GM10266 (cell line): Measurements from ENCODE around the gene PPCDC.

Experiments used
- DNase-seq: peaks from one replicate; pipeline ENCODE4 v3.0.0; 2012; ENCODE audit errors: extremely low spot score
- CTCF ChIP-seq: IDR thresholded peaks from 2 replicates; pipeline ENCODE4 v1.5.1; 2012; ENCODE audit warnings: mild to moderate bottlenecking, low read depth; ENCODE audit not compliant: control insufficient read depth, insufficient read depth; ENCODE audit errors: missing control alignments

PPCDC gene

GRCh38 chr15:75023181-75023871 is at the start of gene PPCDC:
Gene PPCDC, plus strand, starts transcription at chr15:75023590. Its CDS starts 4,729 bp downstream, at chr15:75028319.
- peak; percentile 94 for DNase-seq
- no peak for TF ChIP-seq CTCF

- peak; percentile 8 for TF ChIP-seq CTCF
- DNase-seq = no peak
These were observed 47.2 kb upstream of the PPCDC start for GRCh38 chr15:74976159-74976558.

DNA sequence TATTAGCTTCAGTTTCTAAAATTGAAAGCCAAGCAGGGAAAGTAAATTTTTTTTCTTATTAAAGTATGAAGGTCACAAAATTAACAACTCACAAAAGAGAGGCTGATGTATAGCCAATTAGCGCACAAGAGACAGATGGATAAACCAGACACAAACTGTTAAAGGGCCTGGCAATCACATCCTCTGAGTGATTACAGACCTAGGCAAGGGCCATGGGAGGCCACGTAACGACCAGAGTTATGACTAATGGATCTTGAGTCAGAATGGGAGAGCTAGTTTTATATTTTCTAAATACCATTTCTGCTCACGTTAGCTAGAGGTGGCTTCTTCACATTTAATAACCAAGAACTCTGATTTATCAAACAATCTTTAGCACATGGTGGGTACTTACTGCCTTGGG is 45.8 kb upstream of the PPCDC start:
- no peak for DNase-seq

GRCh38 chr15:74978077-74978476 is 45.3 kb upstream of the PPCDC start:
- TF ChIP-seq CTCF = no peak
- DNase-seq = no peak

More for the DNA sequence above, 45.8 kb upstream of the PPCDC start:
- no peak for TF ChIP-seq CTCF

DNA sequence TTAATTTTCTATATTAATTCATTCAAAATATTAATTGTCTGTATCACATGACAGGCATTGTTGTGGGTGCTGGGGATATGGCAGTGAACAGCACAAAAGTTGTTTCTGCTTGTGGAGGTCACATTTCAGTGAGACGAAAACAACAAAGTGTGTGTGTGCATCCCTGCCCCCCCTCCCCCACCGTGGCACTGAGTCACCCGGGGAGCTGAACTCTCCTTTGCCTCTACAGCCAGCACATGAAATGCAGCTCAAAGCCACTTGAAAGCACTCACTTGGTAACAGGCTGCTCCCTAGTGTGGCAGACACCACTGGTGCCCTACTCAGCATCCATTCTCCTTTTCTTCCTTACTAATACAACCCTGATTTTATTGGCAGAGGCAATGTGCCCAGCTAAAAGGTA is 44.9 kb upstream of the PPCDC start:
- TF ChIP-seq CTCF = no peak
- no peak for DNase-seq

DNA sequence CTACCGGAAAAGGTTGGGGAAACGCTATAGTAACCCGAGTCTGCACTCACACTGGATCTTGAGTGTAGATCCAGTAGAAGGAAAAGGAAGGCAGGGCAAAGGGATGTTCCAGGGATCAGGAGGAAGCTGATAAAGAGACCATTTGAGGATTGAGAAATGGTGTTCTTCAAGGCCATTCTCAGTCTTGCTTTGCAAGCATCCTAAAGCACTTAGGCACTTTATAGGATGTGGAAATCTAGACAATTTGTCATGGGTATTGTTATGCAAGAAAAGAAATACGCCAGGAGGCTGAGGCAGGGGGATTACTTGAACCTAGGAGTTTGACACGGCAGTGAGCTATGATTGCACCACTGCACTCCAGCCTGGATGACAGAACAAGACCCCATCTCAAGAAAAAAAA is 41.2 kb upstream of the PPCDC start:
- DNase-seq = no peak
- TF ChIP-seq CTCF = no peak

DNA sequence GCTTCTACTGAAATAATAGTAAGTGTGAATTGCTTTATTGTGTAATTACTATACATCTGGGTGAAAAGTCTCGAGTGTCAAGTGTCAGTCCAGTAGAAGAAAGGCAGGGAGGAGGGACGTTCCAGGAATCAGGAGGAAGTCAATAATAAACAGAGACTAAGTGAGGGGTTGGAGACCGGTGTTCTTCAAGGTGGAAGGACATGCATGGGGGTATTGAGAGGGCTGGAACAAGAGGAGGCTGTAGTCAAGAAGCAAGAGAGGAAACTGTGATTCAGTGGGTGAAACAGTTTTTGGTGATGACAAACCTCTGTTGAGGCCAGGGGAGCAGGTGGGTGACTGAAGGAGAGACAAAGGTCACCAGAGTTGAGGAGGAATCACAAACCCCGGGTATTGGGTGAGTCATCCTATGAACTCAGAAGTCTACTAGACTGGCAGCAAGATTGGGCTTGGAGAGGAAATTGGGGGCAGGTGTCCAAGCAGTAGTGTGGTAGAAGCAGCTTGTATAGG is 39.6 kb upstream of the PPCDC start:
- DNase-seq = no peak
- no peak for TF ChIP-seq CTCF
